ENCODE results near the gene ZNF548. TPM values are rescaled to one million over a fixed set of nuclear protein-coding genes. Genes with fewer than 3 reads are reported as not detected.

The ZNF548 gene
- total RNA-seq, 1 experiment from 2014 or later = 4.9 TPM

DNA sequence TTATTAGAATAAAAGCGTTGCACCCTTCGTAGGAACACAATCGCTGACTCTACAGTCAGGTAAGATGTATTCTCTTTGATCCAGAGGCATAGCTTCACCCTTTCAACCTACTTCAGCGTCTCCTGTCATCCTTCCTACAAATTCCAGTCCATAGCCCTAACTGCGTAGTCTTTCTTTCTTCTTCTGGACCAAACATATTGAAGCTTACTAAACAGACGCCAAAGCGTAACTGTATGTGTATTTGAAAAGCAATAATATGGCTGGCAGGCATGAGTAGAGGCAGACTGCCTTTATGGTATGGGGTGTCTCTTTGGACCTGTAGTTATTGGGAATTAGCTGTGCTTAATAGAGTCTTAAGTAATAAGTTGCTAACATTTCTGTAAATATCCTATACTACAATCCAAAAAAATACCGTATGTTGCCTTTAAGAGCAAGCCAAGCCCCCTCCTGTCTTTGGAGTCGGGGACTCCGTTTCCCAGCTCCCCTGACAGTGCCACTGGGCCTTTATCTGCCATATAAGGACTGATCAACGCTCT, 392 bp upstream of the ZNF548 start:
- H3K36me3 Mint-ChIP-seq (ENCODE audit: insufficient read depth, unreplicated experiment) = peaks cover 11% of the 10 kb centered on the region
- H3K4me1 ChIP-seq = no peaks in the 10 kb centered on the region
- H3K9me3 ChIP-seq = 0 out of 2 replicates have a peak, but pooled peaks cover 8% of the 10 kb centered on the region
- intact Hi-C loops (cut with micrococcal nuclease; ENCODE audit: unreplicated experiment) = no loop called here
- peak overlapping the region; percentile 86 for H3K4me3 Mint-ChIP-seq (ENCODE audit: unreplicated experiment)
- no TSS peak for BruUV-seq (replicated peaks)
- POLR2A ChIA-PET = interaction anchor here (0.9 kb wide), 1 partner anchor 26 kb away, joined by 3 read pairs; the partner anchor contains the start of genes TRAPPC2B and ZNF547
- no peaks in the 10 kb centered on the region for H3K27me3 ChIP-seq (replicated peaks; ENCODE audit: control insufficient read depth, insufficient read depth, low read length)
- H3K4me1 Mint-ChIP-seq (ENCODE audit: low read depth, unreplicated experiment) = peaks cover 10% of the 10 kb centered on the region
- no peaks in the 10 kb centered on the region for H3K36me3 ChIP-seq (ENCODE audit: control insufficient read depth, insufficient read depth, low read length)
- CTCF ChIA-PET = interaction anchor here (1.0 kb wide), 1 partner anchor 26 kb away, joined by 3 read pairs; the partner anchor contains the start of genes TRAPPC2B and ZNF547
- no peak for DNase-seq
- H3K4me3 ChIP-seq (ENCODE audit: low read depth, low read length) = peak overlapping the region; percentile 22
- H3K27me3 Mint-ChIP-seq (ENCODE audit: insufficient read depth, unreplicated experiment) = no peaks in the 10 kb centered on the region
- H3K27ac Mint-ChIP-seq (ENCODE audit: unreplicated experiment) = peak overlapping the region; percentile 60
- peaks cover 30% of the 10 kb centered on the region for H3K9me3 Mint-ChIP-seq (ENCODE audit: unreplicated experiment)
- TF ChIP-seq, protein P1, sequence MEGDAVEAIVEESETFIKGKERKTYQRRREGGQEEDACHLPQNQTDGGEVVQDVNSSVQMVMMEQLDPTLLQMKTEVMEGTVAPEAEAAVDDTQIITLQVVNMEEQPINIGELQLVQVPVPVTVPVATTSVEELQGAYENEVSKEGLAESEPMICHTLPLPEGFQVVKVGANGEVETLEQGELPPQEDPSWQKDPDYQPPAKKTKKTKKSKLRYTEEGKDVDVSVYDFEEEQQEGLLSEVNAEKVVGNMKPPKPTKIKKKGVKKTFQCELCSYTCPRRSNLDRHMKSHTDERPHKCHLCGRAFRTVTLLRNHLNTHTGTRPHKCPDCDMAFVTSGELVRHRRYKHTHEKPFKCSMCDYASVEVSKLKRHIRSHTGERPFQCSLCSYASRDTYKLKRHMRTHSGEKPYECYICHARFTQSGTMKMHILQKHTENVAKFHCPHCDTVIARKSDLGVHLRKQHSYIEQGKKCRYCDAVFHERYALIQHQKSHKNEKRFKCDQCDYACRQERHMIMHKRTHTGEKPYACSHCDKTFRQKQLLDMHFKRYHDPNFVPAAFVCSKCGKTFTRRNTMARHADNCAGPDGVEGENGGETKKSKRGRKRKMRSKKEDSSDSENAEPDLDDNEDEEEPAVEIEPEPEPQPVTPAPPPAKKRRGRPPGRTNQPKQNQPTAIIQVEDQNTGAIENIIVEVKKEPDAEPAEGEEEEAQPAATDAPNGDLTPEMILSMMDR (IDR thresholded peaks at IDR 0.05; ENCODE audit: insufficient read depth in 1 of 2, low read depth in 1 of 2, low read length in 1 of 2, severe bottlenecking in 1 of 2, unreplicated experiment in 1 of 2) = no peak

DNA sequence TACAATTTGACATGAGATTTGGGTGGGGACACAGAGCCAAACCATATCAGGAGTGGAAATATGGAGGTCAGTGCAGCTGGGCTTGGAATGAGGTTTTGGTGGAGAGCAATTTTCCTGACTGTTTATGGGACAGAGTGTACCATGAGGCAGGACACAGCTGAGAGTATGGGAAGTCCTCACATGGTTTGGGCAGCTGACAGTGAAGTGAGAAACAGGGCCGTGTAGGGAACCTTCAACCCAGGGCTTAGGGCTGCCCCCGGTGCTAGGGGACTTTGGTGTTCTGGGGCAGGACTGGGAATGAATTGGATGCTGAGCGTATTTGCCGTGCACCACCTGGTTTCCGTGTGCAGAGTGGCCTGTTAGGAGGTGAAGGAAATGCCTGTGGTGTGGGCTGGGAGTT, 6.1 kb downstream of the ZNF548 start:
- Mint-ChIP-seq H3K36me3 (ENCODE audit: insufficient read depth, unreplicated experiment) (peaks cover 6% of the 10 kb centered on the region), H3K27me3 (ENCODE audit: insufficient read depth, unreplicated experiment) (no peaks in the 10 kb centered on the region), H3K27ac (ENCODE audit: unreplicated experiment) (no peak overlapping the region), H3K4me1 (ENCODE audit: low read depth, unreplicated experiment) (peaks cover 2% of the 10 kb centered on the region), H3K4me3 (ENCODE audit: unreplicated experiment) (no peak overlapping the region), H3K9me3 (ENCODE audit: unreplicated experiment) (peaks cover 27% of the 10 kb centered on the region)
- no TSS peak for BruUV-seq (replicated peaks)
- Histone ChIP-seq H3K4me1 (no peaks in the 10 kb centered on the region), H3K9me3 (no peaks in the 10 kb centered on the region), H3K36me3 (ENCODE audit: control insufficient read depth, insufficient read depth, low read length) (no peaks in the 10 kb centered on the region), H3K4me3 (ENCODE audit: low read depth, low read length) (no peak overlapping the region), H3K27me3 (replicated peaks; ENCODE audit: control insufficient read depth, insufficient read depth, low read length) (no peaks in the 10 kb centered on the region)
- CTCF ChIA-PET = no interaction called here
- TF ChIP-seq, protein P1 (IDR thresholded peaks at IDR 0.05; ENCODE audit: insufficient read depth in 1 of 2, low read depth in 1 of 2, low read length in 1 of 2, severe bottlenecking in 1 of 2, unreplicated experiment in 1 of 2) = no peak
- intact Hi-C loops (cut with micrococcal nuclease; ENCODE audit: unreplicated experiment) = no loop called here
- POLR2A ChIA-PET = no interaction called here
- no peak for DNase-seq

DNA sequence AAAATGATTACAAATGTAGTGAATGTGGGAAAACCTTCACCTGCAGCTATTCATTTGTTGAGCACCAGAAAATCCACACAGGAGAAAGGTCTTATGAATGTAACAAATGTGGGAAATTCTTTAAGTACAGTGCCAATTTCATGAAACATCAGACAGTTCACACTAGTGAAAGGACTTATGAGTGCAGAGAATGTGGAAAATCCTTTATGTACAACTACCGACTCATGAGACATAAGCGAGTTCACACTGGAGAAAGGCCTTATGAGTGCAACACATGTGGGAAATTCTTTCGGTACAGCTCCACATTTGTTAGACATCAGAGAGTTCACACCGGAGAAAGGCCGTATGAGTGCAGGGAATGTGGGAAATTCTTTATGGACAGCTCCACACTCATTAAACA, 9.2 kb downstream of the ZNF548 start:
- no peak for DNase-seq
- Mint-ChIP-seq H3K4me3 (ENCODE audit: unreplicated experiment) (no peak overlapping the region), H3K4me1 (ENCODE audit: low read depth, unreplicated experiment) (no peaks in the 10 kb centered on the region), H3K36me3 (ENCODE audit: insufficient read depth, unreplicated experiment) (peaks cover 6% of the 10 kb centered on the region), H3K27me3 (ENCODE audit: insufficient read depth, unreplicated experiment) (no peaks in the 10 kb centered on the region), H3K9me3 (ENCODE audit: unreplicated experiment) (peaks cover 41% of the 10 kb centered on the region), H3K27ac (ENCODE audit: unreplicated experiment) (no peak overlapping the region)
- ChIA-PET CTCF (no interaction called here), POLR2A (no interaction called here)
- TF ChIP-seq, protein P1 (IDR thresholded peaks at IDR 0.05; ENCODE audit: insufficient read depth in 1 of 2, low read depth in 1 of 2, low read length in 1 of 2, severe bottlenecking in 1 of 2, unreplicated experiment in 1 of 2) = no peak
- no peaks in the 10 kb centered on the region for H3K4me1 ChIP-seq
- no peaks in the 10 kb centered on the region for H3K27me3 ChIP-seq (replicated peaks; ENCODE audit: control insufficient read depth, insufficient read depth, low read length)
- no TSS peak for BruUV-seq (replicated peaks)
- intact Hi-C loops (cut with micrococcal nuclease; ENCODE audit: unreplicated experiment) = no loop called here
- no peak overlapping the region for H3K4me3 ChIP-seq (ENCODE audit: low read depth, low read length)
- H3K36me3 ChIP-seq (ENCODE audit: control insufficient read depth, insufficient read depth, low read length) = no peaks in the 10 kb centered on the region
- H3K9me3 ChIP-seq = peaks cover 15% of the 10 kb centered on the region; the same call in 1 of the 2 replicates
